K562 (cell line): ENCODE measurements around the gene POC1B. TPM values are rescaled to one million over a fixed set of nuclear protein-coding genes. Genes with fewer than 3 reads are reported as not detected.

ENCODE experiments used
- ATF2 ChIP-seq: sonication (generic); formaldehyde crosslinking; IDR thresholded peaks from 2 replicates; pipeline ENCODE4 v1.8.1; 2022; ENCODE audit warnings: missing genetic modification reagents
- BRF1 ChIP-seq: IDR thresholded peaks from 3 replicates; pipeline ENCODE4 v1.6.1; 2011; ENCODE audit warnings: borderline replicate concordance, mild to moderate bottlenecking; ENCODE audit not compliant: insufficient read length; ENCODE audit errors: extremely low read depth
- CEBPG ChIP-seq, 3 experiments: fragments of 200-800 bp in 1 of 3; sonication (Bioruptor generic) in 1 of 3; sonication (generic) in 1 of 3; formaldehyde crosslinking in 1 of 3; IDR thresholded peaks in 2 of 3; conservative IDR thresholded peaks in 1 of 3; 2 replicates each; pipeline versions ENCODE4 v1.6.1 to v1.8.0; 2016 to 2022; ENCODE audit warnings: missing compliant biosample characterization in 2 of 3, missing genetic modification characterization in 2 of 3, mild to moderate bottlenecking in 1 of 3, missing genetic modification reagents in 1 of 3
- HDAC1 ChIP-seq, 2 experiments: fragments of 450-650 bp; IDR thresholded peaks; 2 replicates each; pipeline ENCODE4 v1.6.1; 2016 to 2017; ENCODE audit warnings: inconsistent platforms in 1 of 2, mild to moderate bottlenecking in 1 of 2, moderate library complexity in 1 of 2
- IRF9 ChIP-seq: fragments of 450-650 bp; IDR thresholded peaks from 2 replicates; pipeline ENCODE4 v1.6.1; 2016; ENCODE audit warnings: missing biosample characterization, missing genetic modification characterization
- KAT7 ChIP-seq: sonication (generic); formaldehyde crosslinking; IDR thresholded peaks from 2 replicates; pipeline ENCODE4 v1.8.0; 2022; ENCODE audit warnings: missing genetic modification reagents, mild to moderate bottlenecking, borderline replicate concordance
- MITF ChIP-seq: IDR thresholded peaks from 2 replicates; pipeline ENCODE4 v1.6.1; 2014; ENCODE audit warnings: antibody characterized with exemption
- SAFB ChIP-seq: fragments of 200-400 bp; formaldehyde crosslinking; IDR thresholded peaks from 2 replicates; pipeline ENCODE4 v1.6.1; 2017; ENCODE audit warnings: low read depth, low read length, borderline replicate concordance
- TCF15 ChIP-seq: fragments of 250-450 bp; sonication (Bioruptor Pico); IDR thresholded peaks from 2 replicates; pipeline ENCODE4 v1.8.0; 2022; ENCODE audit warnings: moderate library complexity, mild to moderate bottlenecking, inconsistent platforms
- TRIM24 ChIP-seq, 2 experiments: fragments of 450-650 bp; IDR thresholded peaks; 2 replicates each; pipeline ENCODE4 v1.6.1; 2016
- ZNF184 ChIP-seq: sonication (generic); formaldehyde crosslinking; IDR thresholded peaks from 2 replicates; pipeline ENCODE4 v1.5.0; 2020; ENCODE audit warnings: missing genetic modification reagents
- ZNF444 ChIP-seq: fragments of 250-450 bp; sonication (Bioruptor Pico); IDR thresholded peaks from 2 replicates; pipeline ENCODE4 v1.4.0; 2020; ENCODE audit warnings: mild to moderate bottlenecking, moderate library complexity
- ZNF586 ChIP-seq: fragments of 450-650 bp; formaldehyde crosslinking; conservative IDR thresholded peaks from 2 replicates; pipeline ENCODE4 v1.4.0; 2020; ENCODE audit warnings: mild to moderate bottlenecking, moderate library complexity
- polyA plus RNA-seq, 8 experiments: library from polyadenylated mRNA; depleted of rRNA in 4 of 8; stranded (reverse) in 5 of 8; unstranded in 3 of 8; fragments of >200 nt; fragmentation: Nextera tagmentation in 2 of 8; fragmentation: Illumina TruSeq in 1 of 8; extraction: Ambion mirVana in 2 of 8; extraction: Trizol in 1 of 8; gene quantifications; 2 replicates each; pipeline versions ENCODE4 v1.2.1 to v1.2.3, GENCODE V29; 2011 to 2014; ENCODE audit warnings: inconsistent platforms in 1 of 8, missing spikeins in 1 of 8
- total RNA-seq, 7 experiments: library from RNA; depleted of rRNA in 6 of 7; stranded (reverse); fragments of >200 nt in 6 of 7; fragmentation: Illumina TruSeq in 2 of 7; extraction: Trizol in 2 of 7; gene quantifications; 2 replicates each; pipeline versions ENCODE4 v1.2.1 to v1.2.3, GENCODE V29; 2011 to 2021; ENCODE audit warnings: low replicate concordance in 1 of 7

POC1B gene
- total and polyA plus RNA-seq, 9 of the 15 experiments (the other 6 are each of a cell fraction or from before 2014, with no cell fraction given) = 4.5 to 16.1 (median 10.4) TPM

GRCh38 chr12:89539426-89540223 is 13.8 kb upstream of the POC1B start (continued):
- TF ChIP-seq SAFB (no peak), ZNF586 (CRISPR knock-in tag) (no peak), TCF15 (CRISPR knock-in tag) (no peak), KAT7 (CRISPR knock-in tag) (no peak), ZNF184 (CRISPR knock-in tag) (no peak), IRF9 (no peak), TRIM24 (IDR thresholded peaks at IDR 0.05) (no peak), ZNF444 (CRISPR knock-in tag) (no peak), BRF1 (no peak), CEBPG (CRISPR knock-in tag; IDR thresholded peaks at IDR 0.05) (0 out of 2 replicates have a peak, but pooled peaks have one; percentile 38), CEBPG (tag; conservative IDR thresholded peaks at IDR 0.05 in 1 of 2, IDR thresholded peaks at IDR 0.05 in 1 of 2) (peak in 1 of 2 experiments; percentile 61; a peak in 2 of 4 replicates), MITF (no peak), ATF2 (CRISPR knock-in tag) (no peak), HDAC1 (IDR thresholded peaks at IDR 0.05) (no peak)
